Left forelimb (tissue), 1 donor: ENCODE measurements around the gene TMPRSS11A.

Experiments
- DNase-seq: peaks from one replicate; pipeline ENCODE4 v3.0.0-alpha.2; 2018; ENCODE audit warnings: low spot score

Gene TMPRSS11A

DNA sequence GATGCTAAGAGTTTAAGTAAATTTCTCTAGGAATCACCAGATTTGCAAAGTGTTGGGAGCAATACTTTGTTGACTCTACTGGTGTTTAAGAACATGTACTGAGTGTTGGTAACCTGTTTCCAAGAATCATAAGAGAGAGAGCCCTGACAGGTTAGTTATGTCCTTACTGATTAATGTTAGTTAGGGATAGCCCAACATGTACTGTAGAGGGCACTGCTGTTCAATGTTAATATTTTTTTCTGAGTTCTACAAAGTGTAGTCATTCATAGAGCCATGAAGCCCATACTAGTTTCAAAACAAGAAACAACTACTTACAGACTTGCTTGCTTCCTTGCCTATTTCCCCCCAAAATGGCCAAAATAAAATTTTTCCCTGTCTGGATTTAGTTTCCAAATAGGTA, 91.4 kb downstream of the TMPRSS11A start:
- no peak for DNase-seq

DNA sequence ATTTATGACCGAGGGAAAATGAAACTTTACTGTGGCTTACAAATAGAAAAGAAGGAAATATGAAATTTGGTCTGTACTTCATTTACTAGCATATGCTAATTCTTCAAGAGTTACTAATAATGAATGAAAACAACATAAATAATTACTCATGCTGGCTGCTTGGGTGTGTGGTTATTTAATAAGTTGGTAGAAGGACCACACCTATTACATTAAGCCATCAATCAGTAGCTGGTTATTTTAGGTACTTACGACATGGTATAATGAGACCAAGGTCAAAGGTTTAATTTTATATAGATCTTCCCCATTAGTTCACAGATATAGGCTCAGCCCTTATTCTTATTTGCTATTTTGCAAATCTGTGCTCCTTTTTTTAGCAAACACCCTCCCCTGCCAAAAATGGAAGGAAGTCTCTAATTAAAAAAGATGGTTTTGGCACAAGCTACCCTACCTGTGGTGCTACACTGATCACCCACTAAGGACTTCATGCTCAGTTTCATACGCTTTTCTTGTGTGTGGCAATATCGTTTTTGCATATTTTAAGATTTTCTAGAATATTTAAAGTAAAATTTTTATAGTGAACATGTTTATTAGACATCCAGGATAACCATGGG, 93.6 kb downstream of the TMPRSS11A start:
- DNase-seq: no peak

DNA sequence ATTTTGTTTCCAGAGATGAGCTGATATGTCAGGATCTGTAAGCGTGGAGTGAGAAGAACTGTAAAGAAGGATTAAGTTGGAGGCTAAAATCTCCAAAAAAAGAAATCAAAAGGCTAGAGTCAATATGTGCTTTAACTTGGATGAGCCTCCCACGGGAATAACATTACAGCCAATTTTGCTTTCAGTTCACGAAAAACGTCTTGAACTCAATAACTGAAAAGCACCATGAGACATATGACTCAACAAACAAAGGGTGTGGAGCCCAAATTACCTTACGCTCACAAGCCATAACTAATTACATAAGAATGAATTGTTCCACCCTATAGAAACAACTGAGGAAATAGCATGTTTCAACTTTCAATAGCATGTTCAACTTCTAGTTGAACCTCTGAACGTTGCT, 101.8 kb downstream of the TMPRSS11A start:
- no peak for DNase-seq
